T-helper 2 cell treated with Interferon-gamma antibody and Interleukin-4, amounts not matched to agents 100 ng/mL and 5 ng/mL, for 36 hours (primary cell): ENCODE results near the gene TMEM123. TPM values are rescaled to one million over a fixed set of nuclear protein-coding genes. Genes with fewer than 3 reads are reported as not detected.
"Not testable (repeated sequence)": the region's sequence is repeated elsewhere in the genome, so short reads cannot be mapped to it uniquely, and the experiment has no call there.

Experiments
- intact Hi-C: fragments of 100-400 bp; cut with micrococcal nuclease; formaldehyde crosslinking; loops from one replicate; pipeline ENCODE4 v1.15.1; 2023
- total RNA-seq: library from RNA; stranded (reverse); gene quantifications from 2 replicates; pipeline ENCODE4 v1.2.3, GENCODE V29; 2022

Gene TMEM123
- total RNA-seq, 1 donor from 2014 or later, result 380 TPM

DNA sequence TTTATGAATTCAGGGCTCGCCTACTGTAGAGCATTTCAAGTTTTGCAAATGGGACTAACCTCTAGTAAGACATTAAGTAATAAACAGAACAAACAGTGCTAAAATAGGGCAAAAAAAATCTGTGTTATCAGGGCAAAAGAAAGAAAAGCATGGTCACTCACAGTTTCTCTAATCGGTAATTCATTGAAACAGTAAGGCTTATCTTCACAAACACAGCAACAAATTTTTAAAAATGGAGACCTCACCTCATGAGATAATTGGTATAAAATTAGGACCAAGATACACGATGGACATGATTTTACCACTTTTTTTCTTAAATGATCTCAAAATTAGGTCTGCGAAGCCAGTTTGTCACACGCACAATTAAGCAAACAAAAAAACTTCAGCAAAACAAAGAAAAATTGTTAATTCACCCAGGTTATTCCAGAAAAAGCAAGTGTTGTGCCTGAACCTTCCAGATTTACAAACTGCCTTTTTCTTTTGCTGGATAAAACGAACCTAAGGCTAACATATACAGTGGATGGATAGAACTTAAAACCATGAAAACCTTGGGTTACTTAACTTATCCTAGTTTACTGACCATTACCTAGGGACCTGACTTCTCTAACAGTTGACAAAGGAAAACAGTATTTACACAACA lies 1.4 kb downstream of the TMEM123 start:
- intact Hi-C loops, result loop anchor here (2.0 to 10.0 kb wide), 2 partner anchors 34 to 584 kb away; no protein-coding TSS in a partner anchor

- intact Hi-C loops, result loop anchor here (2.0 to 10.0 kb wide), 2 partner anchors 33 to 585 kb away; no protein-coding TSS in a partner anchor
These were observed 2.7 kb downstream of the TMEM123 start for GRCh38 chr11:102449651-102450570.

DNA sequence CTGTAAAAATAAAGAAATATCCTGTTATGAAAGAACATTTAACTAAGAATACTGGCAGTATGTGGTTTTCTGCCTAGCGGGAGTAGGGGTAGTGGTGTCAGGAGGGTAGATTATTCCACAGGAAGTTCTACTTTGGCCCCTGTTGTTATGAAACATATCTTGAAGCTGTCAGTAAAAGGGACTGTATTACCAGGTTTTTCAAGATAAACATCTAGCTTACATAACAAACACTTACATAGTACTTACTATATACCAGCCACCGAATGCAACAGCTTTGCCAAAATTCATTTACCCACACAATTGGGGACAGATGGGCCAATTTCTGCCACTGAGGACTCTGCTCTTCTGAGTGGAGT lies 3.7 kb downstream of the TMEM123 start:
- intact Hi-C loops, result no loop called here

DNA sequence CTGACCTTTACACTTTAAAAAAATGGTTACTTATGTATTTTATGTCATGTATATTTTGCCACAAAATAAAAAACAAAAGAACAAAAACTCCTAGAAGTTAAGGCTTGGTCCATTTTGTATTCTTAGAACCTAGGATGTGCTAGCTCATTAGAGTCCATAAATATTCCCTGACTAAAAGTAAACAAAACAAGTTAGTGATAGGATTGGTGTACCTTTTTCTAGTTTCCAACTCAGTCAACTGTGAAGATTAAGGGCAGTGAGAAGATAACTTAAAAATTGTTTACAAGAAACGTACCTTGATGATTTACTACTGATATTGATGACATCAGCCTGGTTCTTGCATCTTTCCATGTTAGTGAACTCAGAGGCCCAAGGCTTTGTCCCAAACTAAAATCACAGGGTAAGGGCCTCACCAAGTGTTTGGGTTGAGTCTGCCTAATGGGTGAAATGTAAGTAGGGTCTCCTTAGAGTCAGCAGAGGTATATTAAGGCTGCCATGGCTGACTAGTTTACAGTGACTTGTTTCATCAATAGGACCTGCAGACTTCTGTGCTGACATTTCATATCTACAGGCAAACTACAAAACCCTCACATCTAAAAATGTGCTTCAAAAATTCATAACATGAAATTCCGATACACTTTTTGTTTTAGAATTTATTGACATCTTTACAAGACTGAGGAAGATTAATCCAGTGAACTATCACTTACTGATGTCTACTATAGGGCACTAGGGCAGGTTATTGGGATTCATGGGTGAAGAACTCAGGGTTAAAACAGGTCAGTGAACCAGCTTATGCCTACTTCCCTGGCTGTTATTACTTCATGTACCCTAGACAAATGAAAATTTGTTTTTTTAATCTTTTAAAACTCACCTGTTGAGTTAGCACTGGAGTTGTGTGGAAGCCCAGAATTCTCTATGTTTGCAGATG lies 4.4 kb downstream of the TMEM123 start:
- intact Hi-C loops, result loop anchor here (2.0 kb wide), 1 partner anchor 25 kb away; no protein-coding TSS in a partner anchor

- intact Hi-C loops, result loop anchor here (2.0 kb wide), 1 partner anchor 24 kb away; no protein-coding TSS in a partner anchor
These were observed 5.4 kb downstream of the TMEM123 start for GRCh38 chr11:102447193-102447592.

DNA sequence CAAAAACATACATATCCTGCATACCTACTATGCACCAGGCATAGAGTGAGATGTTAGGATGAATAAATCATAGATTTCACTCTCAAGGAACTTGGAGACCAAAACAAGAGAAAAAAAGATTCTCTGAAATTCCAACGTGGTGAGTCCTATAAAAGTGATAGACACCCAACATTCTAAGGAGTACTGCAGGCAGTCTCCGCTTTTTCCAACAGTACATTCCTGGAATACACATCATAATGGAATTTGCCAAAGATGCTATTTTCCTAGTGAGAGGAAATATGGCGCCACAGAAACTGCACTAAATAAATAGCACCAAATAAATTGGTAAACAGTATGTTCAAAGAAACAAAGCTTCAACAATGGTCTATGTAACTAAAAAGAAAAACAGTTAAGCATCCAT lies 6.0 kb downstream of the TMEM123 start:
- intact Hi-C loops, result loop anchor here (2.0 kb wide), 1 partner anchor 24 kb away; no protein-coding TSS in a partner anchor

GRCh38 chr11:102444693-102445092 lies 7.9 kb downstream of the TMEM123 start:
- intact Hi-C loops, result not testable (repeated sequence)

DNA sequence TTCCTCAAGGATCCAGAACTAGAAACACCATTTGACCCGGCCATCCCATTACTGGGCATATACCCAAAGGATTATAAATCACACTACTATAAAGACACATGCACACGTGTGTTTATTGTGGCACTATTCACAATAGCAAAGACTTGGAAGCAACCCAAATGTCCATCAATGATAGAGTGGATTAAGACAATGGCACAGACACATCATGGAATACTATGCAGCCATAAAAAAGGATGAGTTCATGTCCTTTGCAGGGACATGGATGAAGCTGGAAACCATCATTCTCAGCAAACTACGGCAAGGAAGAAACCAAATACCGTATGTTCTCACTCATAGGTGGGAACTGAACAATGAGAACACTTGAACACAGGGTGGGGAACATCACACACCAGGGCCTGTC lies 8.4 kb downstream of the TMEM123 start:
- intact Hi-C loops, result not testable (repeated sequence)

- intact Hi-C loops, result not testable (repeated sequence)
These were observed 13.6 kb downstream of the TMEM123 start for GRCh38 chr11:102439063-102439363.

GRCh38 chr11:102438311-102439062 lies 14.1 kb downstream of the TMEM123 start:
- intact Hi-C loops, result no loop called here

DNA sequence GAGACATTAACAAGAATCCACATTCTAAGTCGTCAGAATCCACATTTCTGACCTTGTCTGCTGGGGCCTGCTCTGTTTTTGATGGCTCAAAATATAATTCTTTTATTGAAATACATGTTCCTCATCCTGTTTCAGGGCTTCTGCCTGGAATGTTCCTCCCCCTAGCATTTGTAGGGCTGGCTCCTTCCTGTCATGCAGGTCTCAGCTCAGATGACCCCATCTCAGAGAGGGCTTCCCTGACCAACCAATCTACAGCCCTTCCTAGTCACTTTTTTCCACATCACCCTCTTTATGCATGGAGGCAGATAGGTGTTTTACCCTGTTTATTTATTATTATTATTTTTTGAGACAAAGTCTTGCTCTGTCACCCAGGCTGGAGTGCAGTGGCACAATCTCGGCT lies 14.8 kb downstream of the TMEM123 start:
- intact Hi-C loops, result no loop called here

- intact Hi-C loops, result no loop called here
These were observed 15.6 kb downstream of the TMEM123 start for GRCh38 chr11:102436976-102437375.

DNA sequence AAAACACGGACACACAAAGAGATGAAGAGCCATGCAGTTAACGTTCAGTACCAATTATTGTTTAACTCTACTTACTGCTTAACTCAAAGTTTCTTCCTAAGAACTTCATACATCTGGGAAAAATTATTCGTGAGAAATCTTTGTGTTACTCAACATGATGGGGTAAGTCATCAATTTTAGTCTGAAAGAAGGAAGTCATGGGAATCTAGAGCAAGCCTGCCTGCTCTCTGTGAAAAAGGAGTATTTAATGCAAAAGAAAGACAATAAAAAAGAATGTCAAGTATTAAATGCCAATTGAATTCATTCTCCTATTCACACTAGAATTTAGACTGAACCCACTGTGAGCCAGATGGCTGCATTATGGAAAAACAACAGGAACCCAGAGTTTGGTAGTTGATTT lies 16.0 kb downstream of the TMEM123 start:
- intact Hi-C loops, result no loop called here

DNA sequence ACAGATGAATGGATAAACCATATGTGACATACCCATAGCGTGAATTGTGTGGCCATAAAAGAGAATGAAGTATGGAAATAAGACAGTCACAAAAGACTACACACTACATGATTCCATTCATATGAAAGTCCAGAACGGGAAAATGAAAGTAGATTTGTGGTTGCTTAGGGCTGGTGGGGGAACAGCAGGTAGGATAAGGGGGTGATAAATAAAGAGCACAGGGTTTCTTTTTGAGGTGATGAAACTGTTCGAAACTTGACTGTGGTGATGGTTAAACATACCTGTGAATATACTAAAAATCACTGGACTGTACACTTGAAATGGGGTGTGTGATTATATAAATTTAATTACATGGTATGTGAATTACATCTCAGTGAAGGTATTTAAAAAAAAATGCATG lies 16.9 kb downstream of the TMEM123 start:
- intact Hi-C loops, result no loop called here

GRCh38 chr11:102433571-102433970 lies 19.0 kb downstream of the TMEM123 start:
- intact Hi-C loops, result not testable (repeated sequence)

- intact Hi-C loops, result not testable (repeated sequence)
These were observed 20.0 kb downstream of the TMEM123 start for GRCh38 chr11:102432560-102432959.

- intact Hi-C loops, result no loop called here
These were observed 21.2 kb downstream of the TMEM123 start for GRCh38 chr11:102431404-102431803.

DNA sequence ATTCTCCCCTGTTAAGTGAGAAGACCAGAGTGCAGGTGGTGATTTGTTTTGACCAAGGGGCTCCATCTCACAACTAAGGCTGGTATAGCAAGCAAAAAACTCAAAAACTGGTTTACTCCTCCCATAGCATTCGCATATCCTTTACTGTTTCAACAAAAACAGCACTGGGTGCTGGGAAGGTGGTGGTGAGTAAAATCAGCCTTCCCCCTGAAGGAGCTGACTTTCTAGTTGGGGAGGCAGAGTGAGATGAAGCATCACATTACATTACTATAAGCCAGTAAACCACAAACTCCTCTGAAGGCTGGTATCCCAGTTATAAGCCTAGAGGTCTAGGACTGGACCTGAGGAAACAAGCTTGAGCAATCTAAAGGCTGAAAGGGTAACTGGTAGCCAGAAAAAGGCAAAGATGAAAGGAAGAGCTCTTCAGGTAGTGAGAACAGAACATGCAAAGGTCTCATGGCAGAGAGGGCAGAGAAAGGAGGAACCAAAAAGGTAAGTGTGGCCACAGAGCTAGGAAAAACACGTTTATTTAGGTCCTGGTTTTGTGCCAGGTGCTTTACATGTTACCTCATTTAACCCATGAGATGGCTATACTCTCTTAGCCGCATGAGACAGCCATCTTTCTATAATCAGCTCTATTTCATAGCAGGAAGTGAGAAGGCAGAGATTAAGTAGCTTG lies 22.3 kb downstream of the TMEM123 start:
- intact Hi-C loops, result no loop called here

GRCh38 chr11:102429691-102430090 lies 22.9 kb downstream of the TMEM123 start:
- intact Hi-C loops, result no loop called here

DNA sequence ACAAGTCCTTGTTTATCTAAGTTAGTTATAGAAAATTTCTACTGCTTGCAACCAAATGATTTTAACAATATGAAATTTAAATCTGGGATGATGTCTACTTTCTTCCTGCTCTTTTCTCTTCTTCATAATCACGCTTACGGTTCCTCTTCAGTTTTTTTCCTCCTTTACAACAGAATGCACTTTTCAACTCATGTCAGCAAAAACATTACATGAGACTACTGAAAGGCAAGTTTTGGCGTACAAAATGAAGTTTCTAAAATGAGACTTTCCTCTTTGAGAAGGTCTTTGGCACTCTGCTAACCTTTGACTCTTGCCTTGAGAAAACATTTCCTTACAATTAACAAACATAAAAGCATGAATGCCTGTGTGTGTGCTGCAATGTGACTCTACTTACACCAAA lies 23.3 kb downstream of the TMEM123 start:
- intact Hi-C loops, result no loop called here
